ENCODE measurements around the gene PTPRJ.
"Not testable (repeated sequence)": the region's sequence is repeated elsewhere in the genome, so short reads cannot be mapped to it uniquely, and the experiment has no call there.

Gene PTPRJ

GRCh38 chr11:48163360-48164100 is 183.2 kb downstream of the PTPRJ start:
- DNase-seq (ENCODE audit: low read depth): no peak

DNA sequence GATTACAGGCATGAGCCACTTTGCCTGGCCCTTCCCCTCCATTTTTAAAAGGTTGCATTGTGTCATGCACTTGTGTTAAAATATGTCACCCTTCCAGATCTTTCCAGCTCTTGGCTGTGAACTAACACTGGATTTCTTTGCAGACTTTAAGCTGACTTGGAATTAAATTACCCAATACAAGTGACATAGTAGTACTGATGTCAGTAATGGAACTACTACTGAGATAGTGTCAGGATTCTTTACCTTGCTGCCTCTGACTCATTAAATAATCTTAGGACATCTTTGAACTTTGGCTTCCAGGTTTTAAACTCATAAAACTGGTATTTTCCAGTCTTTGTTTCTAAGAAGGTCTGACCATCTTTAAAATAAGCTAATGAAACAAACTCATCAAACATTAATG is 184.5 kb downstream of the PTPRJ start:
- no peak for DNase-seq (ENCODE audit: low read depth)

GRCh38 chr11:48165426-48165825 is 185.1 kb downstream of the PTPRJ start:
- no peak for DNase-seq (ENCODE audit: low read depth)

- DNase-seq (ENCODE audit: low read depth): no peak
Measured at GRCh38 chr11:48167380-48167779, 187.0 kb downstream of the PTPRJ start.

DNA sequence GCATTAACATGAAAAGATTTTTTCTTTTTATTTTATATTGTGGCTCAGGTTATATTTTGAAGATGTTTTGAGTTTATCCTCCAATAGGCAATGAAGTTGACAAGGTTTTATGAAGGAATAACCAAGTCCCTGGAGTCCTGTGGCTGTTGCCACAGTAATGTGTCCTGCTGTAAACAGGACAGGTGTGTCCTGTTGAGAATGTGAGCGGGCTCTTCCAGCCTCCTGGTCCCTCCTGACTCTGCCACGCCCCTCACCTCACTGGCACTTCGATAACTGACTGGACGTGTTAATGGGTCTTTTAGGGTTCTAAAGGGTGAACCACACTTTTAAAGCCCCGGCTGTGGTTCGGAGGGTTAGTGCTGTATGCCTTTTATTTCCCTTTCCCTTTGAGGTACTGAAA is 188.5 kb downstream of the PTPRJ start:
- DNase-seq (ENCODE audit: low read depth): no peak

DNA sequence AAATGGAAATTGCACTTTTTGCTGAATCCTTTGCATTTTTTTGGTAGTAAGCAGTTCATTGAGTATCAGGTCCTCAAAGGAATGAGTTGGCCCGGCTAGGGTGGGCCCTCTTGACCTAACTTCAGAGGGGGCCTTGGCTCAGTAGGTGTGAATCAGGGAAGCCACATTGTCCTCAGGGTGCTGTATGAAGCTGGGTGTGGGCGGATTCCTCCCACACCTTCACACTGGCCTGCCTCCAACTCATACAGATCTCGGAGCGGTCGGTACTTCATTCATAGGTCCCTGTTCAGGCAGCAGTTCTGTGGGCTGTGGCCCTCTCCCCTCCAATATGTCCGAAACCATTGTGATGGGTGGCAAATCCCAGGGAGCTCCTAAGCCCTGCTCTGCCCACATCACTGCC is 188.9 kb downstream of the PTPRJ start:
- no peak for DNase-seq (ENCODE audit: low read depth)

GRCh38 chr11:48169717-48170116 is 189.4 kb downstream of the PTPRJ start:
- DNase-seq (ENCODE audit: low read depth): no peak

DNA sequence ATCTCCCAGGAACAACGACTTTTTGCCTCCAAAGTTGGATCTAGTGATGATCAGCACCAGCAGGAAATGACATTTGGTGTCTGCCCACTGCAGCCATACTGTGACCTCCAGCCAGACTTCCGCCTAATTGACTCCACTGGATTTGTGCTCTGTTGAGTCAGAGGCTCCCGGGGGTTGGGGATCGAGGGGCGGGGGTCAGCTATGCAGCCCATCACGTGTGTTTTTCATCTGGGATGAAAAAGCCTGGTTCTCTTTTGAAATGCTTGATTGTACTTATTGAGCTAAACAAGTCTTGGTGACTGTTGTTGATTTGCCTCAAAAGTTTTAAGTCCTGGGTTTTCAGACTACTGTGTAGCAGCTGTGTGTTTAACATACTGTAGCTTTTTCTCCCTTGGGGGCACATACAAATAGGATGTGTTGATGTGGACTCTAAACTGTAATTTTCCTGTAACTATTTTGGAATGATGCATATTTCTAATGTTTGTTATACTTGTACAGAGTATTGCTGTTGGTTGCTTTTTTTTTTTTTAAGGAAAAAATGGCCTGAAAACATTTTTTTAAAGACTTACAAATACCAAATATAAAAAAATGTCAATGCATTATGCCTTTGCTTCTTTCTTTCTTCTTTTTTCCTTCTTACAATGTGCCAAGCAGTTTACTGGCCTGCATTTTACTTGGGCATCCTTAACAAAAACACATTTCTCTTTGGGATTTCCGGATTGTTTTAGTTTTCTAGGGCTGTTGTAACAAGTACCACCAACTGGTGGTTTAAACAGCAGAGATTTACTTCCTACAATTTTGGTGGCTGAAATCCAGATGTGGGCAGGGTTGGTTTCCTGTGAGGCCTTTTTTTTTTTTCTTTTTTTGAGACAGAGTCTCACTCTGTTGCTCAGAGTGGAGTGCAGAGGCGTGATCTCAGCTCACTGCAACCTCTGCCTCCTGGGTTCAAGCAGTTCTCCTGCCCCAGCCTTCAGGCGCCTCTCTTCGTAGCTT is 190.2 kb downstream of the PTPRJ start:
- DNase-seq (ENCODE audit: low read depth): peak; percentile 61

- peak; percentile 56 for DNase-seq (ENCODE audit: low read depth)
Measured at GRCh38 chr11:48172818-48173609, 192.7 kb downstream of the PTPRJ start.

DNA sequence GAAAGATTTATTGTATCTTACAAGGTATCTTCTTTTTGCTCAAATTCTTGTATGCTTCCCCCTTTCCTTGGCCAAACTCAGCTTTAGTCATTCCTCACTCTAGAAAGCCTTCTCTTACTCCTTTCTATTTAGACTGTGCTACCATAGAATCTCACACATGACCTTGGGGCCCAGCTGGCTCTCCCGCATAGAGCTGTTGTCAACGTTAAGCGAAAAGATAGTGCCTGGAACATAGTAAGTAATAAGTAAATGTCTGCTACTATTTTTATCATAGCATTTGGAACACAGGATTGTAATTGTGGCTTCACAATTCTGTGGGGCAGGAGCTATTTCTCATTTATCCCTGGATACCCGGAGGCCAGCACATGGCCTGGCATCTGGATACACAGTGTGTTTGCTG is 197.3 kb downstream of the PTPRJ start:
- no peak for DNase-seq (ENCODE audit: low read depth)

DNA sequence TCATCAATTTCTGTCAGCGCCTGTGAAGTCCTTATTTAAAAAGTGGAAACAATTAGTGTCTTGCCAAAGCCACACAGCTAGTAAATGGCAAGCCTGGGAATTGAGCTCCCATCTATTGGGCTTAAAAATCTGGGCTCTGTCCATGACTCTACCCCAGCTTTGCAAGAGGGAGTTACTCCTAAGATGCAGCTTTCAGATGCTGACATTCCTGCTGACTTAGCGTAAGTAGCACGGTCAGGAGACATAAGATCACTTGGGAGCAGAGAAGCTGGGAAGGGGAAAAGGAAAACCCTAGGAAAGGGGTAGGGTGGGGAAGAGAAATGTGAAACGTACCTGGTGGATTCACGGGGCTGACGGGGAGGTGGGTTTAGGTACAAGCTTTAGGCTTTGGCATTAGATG is 200.3 kb downstream of the PTPRJ start:
- no peak for DNase-seq (ENCODE audit: low read depth)

- DNase-seq (ENCODE audit: low read depth): no peak
Measured at GRCh38 chr11:48182860-48183526, 202.6 kb downstream of the PTPRJ start.

DNA sequence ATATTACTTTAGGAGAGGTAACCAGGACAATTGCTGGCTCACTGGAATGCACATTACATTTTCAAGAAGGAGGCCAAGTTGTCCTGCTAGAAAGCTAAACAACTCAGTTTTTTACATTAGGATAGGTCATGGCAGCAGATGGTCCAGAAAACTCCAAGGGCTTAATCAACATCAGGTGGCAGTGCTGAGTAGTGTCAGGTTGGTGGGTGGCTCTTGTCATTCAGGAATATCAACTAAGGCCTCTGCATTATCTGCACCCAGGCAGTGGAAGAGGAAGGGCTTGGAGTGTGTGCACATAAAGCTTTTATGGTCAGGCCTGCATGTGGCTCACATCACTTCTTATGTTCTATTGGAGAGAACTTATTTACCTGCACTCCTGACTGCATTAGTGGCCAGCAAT is 204.1 kb downstream of the PTPRJ start:
- DNase-seq (ENCODE audit: low read depth): no peak

- not testable (repeated sequence) for DNase-seq (ENCODE audit: low read depth)
Measured at GRCh38 chr11:48190906-48191654, 210.7 kb downstream of the PTPRJ start.

DNA sequence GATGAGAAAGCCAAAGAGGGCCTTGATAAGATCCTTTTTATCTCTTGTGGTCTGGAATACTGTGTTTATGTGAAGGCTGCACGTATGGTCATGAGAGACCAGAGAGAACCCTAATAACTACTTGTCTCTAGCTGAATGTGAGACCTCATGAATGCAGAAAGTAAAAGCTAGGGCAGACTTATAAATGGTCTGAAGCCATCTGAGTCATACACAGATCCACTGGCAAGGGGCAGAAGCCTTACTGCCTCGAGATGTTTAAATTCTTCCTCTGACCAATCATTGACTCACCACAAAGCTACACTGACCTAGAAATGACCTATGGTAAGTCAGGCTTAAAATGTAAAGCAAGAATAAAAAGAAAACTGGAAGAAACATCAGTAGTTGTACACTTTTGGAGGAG is 213.5 kb downstream of the PTPRJ start:
- DNase-seq (ENCODE audit: low read depth): no peak

DNA sequence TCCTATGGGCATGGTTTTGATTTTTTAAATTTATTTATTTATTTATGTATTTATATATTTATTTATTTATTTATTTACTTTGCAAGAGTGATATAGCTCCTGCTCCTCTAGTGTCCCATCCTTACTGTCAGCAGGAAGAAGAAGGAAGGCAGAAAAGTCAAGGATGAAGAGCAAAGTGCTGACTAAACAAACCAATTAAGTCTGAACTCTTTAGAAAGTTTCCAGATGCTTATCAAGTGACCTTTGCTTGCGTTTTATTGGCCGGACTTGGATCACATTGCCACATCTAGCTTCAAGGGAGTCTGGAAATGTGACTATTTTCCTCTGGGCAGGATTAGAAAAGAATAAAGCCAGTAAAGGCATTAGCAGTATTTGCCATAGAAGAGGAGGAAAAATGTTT is 227.5 kb downstream of the PTPRJ start:
- no peak for DNase-seq (ENCODE audit: low read depth)

DNA sequence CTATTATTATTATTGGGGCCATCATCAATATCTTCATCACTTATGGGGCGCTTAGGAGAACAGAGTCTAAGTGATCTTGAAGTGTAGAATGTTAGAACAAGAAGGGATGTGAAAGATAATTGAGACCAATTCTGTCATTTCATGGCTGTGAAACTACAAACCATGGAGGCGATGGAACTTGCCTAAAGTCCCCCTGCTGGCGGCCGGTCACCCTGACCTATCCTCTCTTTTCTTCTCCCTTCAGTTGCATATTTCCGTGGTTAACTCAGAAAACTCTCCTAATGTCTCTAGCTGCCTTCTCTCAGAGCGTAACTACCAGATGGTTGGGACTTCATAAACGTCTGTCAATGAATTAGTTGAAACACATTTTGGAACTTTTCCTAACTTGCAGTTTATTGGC is 229.7 kb downstream of the PTPRJ start:
- no peak for DNase-seq (ENCODE audit: low read depth)

- no peak for DNase-seq (ENCODE audit: low read depth)
Measured at GRCh38 chr11:48216510-48216909, 236.2 kb downstream of the PTPRJ start, which contains the start of gene OR4B1. Gene OR4B1, plus strand, starts transcription at chr11:48216810. Its CDS starts 0 bp downstream, at chr11:48216810.
